C4-2B (cell line): ENCODE results near the gene PELI2.

ENCODE experiments used
- CTCF ChIP-seq: fragments of 450-650 bp; conservative IDR thresholded peaks from 2 replicates; pipeline ENCODE4 v1.5.1; 2017; ENCODE audit warnings: mild to moderate bottlenecking
- ZFX ChIP-seq: fragments of 450-650 bp; IDR thresholded peaks from 2 replicates; pipeline ENCODE4 v1.6.1; 2017

GRCh38 chr14:56322531-56322930, 204.3 kb downstream of the PELI2 start:
- TF ChIP-seq CTCF (no peak), ZFX (no peak)
